ENCODE data around the gene MYO7A. TPM values are rescaled to one million over a fixed set of nuclear protein-coding genes. Genes with fewer than 3 reads are reported as not detected.

MYO7A gene
- polyA plus RNA-seq, 1 experiment = not detected

DNA sequence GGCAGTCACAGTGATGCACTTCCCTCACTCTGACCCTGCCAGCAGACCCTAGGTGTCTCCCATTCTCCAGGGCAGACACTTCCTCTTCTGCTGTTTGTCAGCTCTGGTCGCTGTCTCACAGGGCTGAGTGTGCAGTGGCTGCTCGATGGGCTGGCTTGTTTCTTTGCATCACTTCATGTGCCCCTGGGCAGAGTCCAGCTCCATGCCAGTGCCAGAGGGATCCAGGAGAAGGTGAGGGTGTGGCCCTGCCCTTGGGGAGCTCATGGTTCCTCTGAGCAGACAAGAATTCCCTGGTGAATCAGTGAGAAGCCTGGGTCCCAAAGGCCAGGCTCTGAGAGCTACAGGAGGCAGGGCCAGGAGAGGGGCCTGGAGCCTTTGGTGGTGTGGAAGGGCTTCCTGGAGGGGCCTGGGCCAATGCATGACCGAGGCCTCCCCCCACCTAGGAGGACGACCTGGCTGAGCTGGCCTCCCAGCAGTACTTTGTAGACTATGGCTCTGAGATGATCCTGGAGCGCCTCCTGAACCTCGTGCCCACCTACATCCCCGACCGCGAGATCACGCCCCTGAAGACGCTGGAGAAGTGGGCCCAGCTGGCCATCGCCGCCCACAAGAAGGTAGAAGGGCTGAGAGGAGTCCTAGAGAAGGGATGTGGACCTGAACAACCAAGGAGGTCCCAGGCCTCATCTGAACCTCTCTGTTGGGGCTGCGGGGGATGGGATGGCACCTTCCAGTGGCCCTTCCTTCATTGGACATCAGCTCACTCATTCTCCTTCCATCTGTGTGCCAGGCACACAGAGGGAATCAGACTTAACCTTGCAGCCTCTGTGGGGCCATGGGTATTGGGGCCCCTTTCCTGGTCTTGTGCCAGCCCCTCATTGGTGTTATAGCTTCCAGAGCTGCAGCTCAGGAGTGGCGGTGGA is 66.1 kb downstream of the MYO7A start:
- H3K4me3 ChIP-seq (ENCODE audit: low read depth, low read length) = no peak overlapping the region
- DNase-seq (ENCODE audit: low read depth, low spot score) = no peak
- peaks cover 1% of the 10 kb centered on the region for H3K27me3 ChIP-seq (ENCODE audit: control insufficient read depth, insufficient read depth, low read length)
- ChIA-PET CTCF (interaction anchor here (0.6 to 5.4 kb wide), 5 partner anchors 11 to 483 kb away, joined by 4 to 93 read pairs (median 5); partner anchors contain the start of gene MYO7A), POLR2A (interaction anchor here (0.6 kb wide), 1 partner anchor 329 kb away, joined by 6 read pairs; no protein-coding TSS in a partner anchor)
- no peak for TF ChIP-seq CTCF (IDR thresholded peaks at IDR 0.05; ENCODE audit: low read depth, low read length)
- H3K27ac ChIP-seq (ENCODE audit: low read depth, low read length) = peak overlapping the region; percentile 11
- H3K9me3 ChIP-seq (ENCODE audit: control insufficient read depth, insufficient read depth, low read length) = peaks cover under 1% of the 10 kb centered on the region; the same call in 1 of the 2 replicates

DNA sequence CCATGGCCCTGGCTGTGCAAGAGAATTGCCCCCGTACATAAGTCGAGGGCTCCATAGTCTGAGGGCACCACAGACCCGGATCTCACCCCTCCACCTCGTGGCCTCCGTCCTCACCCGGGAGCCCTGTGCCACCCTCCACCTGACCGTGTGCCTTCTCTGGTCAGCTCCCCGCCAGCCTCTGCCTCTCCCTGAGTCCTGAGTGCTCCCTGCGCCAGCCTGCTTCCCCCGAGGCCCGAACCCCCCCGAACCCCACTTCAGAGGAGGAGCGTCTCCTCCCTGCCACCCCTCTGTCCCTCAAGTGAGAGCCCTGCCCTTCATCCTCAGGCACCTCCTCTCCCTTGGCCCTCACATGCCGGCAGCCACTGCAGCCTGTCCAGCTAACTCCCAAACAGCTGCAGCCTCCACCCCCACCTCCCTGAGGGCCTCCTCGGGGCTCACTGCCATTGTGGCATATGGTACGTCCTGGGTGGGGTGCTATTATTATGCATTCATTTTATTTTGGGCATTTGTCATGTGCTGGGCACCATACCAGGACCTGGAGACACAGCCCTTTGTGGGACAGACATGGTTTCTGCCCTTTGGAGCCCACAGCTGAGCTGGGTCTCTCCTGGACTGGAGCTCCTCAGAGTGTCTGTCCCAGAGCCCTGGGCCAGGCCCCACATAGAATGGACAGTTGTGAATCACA is 67.2 kb downstream of the MYO7A start:
- Histone ChIP-seq H3K27me3 (ENCODE audit: control insufficient read depth, insufficient read depth, low read length) (no peaks in the 10 kb centered on the region), H3K4me3 (ENCODE audit: low read depth, low read length) (no peak overlapping the region), H3K27ac (ENCODE audit: low read depth, low read length) (no peak overlapping the region), H3K9me3 (ENCODE audit: control insufficient read depth, insufficient read depth, low read length) (peaks cover 5% of the 10 kb centered on the region; the same call in 1 of the 2 replicates)
- no peak for TF ChIP-seq CTCF (IDR thresholded peaks at IDR 0.05; ENCODE audit: low read depth, low read length)
- ChIA-PET CTCF (interaction anchor here (0.6 to 5.4 kb wide), 21 partner anchors 7 to 482 kb away, joined by 3 to 93 read pairs (median 4); partner anchors contain the start of gene MYO7A), POLR2A (no interaction called here)
- no peak for DNase-seq (ENCODE audit: low read depth, low spot score)

GRCh38 chr11:77196961-77197360 is 68.9 kb downstream of the MYO7A start:
- Histone ChIP-seq H3K27me3 (ENCODE audit: control insufficient read depth, insufficient read depth, low read length) (no peaks in the 10 kb centered on the region), H3K4me3 (ENCODE audit: low read depth, low read length) (no peak overlapping the region), H3K9me3 (ENCODE audit: control insufficient read depth, insufficient read depth, low read length) (peaks cover 5% of the 10 kb centered on the region; the same call in 1 of the 2 replicates), H3K27ac (ENCODE audit: low read depth, low read length) (no peak overlapping the region)
- no peak for TF ChIP-seq CTCF (IDR thresholded peaks at IDR 0.05; ENCODE audit: low read depth, low read length)
- no peak for DNase-seq (ENCODE audit: low read depth, low spot score)
- ChIA-PET CTCF (interaction anchor here (0.6 to 5.4 kb wide), 4 partner anchors 9 to 422 kb away, joined by 3 to 93 read pairs (median 19); no protein-coding TSS in a partner anchor), POLR2A (no interaction called here)

DNA sequence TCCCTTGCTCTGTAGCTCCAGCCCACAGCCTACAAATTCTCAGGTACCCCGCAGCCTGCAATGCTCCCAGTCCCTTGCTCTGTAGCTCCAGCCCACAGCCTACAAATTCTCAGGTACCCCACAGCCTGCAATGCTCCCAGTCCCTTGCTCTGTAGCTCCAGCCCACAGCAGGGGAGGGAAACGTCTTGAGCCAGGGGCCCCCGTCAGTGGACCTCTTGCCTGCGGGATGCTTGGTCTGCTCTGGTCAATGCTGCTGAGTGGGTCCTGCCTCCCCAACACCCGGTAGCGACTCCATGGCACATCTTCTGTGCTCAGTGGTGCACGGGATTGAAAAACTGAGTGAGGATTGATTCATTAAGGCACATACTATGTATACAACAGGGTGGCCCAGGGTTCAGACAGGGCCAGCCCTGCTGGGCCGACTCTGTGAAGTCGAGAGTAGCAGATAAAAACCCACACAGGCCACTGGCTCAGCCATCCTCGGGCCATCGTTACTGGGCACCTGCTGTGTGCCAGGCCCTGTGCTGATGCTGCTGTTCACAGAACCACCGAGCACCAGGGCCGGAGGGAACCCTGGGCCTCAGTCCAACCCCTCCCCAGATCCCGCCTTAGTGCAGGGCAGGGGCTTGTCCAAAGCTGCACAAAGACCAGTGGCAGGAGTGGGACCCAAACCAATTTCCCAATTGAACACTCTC is 69.7 kb downstream of the MYO7A start:
- H3K27me3 ChIP-seq (ENCODE audit: control insufficient read depth, insufficient read depth, low read length) = no peaks in the 10 kb centered on the region
- CTCF ChIA-PET = interaction anchor here (5.4 kb wide), 1 partner anchor 351 kb away, joined by 93 read pairs; no protein-coding TSS in a partner anchor
- DNase-seq (ENCODE audit: low read depth, low spot score) = no peak
- POLR2A ChIA-PET = no interaction called here
- H3K27ac ChIP-seq (ENCODE audit: low read depth, low read length) = no peak overlapping the region
- no peak overlapping the region for H3K4me3 ChIP-seq (ENCODE audit: low read depth, low read length)
- peaks cover 5% of the 10 kb centered on the region; the same call in 1 of the 2 replicates for H3K9me3 ChIP-seq (ENCODE audit: control insufficient read depth, insufficient read depth, low read length)
- TF ChIP-seq CTCF (IDR thresholded peaks at IDR 0.05; ENCODE audit: low read depth, low read length) = no peak

Data from AG04450 (cell line).